Choroid plexus epithelial cell (primary cell): ENCODE results near the gene ZCCHC7.
"Not testable (repeated sequence)": the region's sequence is repeated elsewhere in the genome, so short reads cannot be mapped to it uniquely, and the experiment has no call there.

ENCODE experiments used
- DNase-seq: peaks from one replicate; pipeline ENCODE4 v3.0.0-alpha.2; 2010; ENCODE audit warnings: low read depth
- H3K4me3 ChIP-seq: 2 replicates; pipeline ENCODE4 v1.5.1; 2011; ENCODE audit warnings: low read depth, mild to moderate bottlenecking, control low read depth, low read length, moderate library complexity
- CTCF ChIP-seq: conservative IDR thresholded peaks from 2 replicates; pipeline ENCODE4 v1.5.1; 2011; ENCODE audit warnings: low read depth, mild to moderate bottlenecking, control low read depth, inconsistent platforms, low read length, moderate library complexity

ZCCHC7 gene

GRCh38 chr9:37187713-37188439 is 67.5 kb downstream of the ZCCHC7 start:
- DNase-seq = peak; percentile 45
- H3K4me3 ChIP-seq = no peak overlapping the region
- TF ChIP-seq CTCF = no peak

GRCh38 chr9:37190739-37191138 is 70.4 kb downstream of the ZCCHC7 start:
- not testable (repeated sequence) for DNase-seq, H3K4me3 ChIP-seq

GRCh38 chr9:37191403-37192089 is 71.2 kb downstream of the ZCCHC7 start:
- no peak for TF ChIP-seq CTCF
- no peak for DNase-seq
- H3K4me3 ChIP-seq = no peak overlapping the region

GRCh38 chr9:37192803-37193202 is 72.4 kb downstream of the ZCCHC7 start:
- no peak overlapping the region for H3K4me3 ChIP-seq
- no peak for DNase-seq
- no peak for TF ChIP-seq CTCF

GRCh38 chr9:37197158-37198038 is 77.0 kb downstream of the ZCCHC7 start:
- TF ChIP-seq CTCF = no peak
- peak; percentile 57 for DNase-seq
- H3K4me3 ChIP-seq = no peak overlapping the region

GRCh38 chr9:37198039-37198729 is 77.8 kb downstream of the ZCCHC7 start:
- TF ChIP-seq CTCF = no peak
- H3K4me3 ChIP-seq = no peak overlapping the region
- DNase-seq = no peak

GRCh38 chr9:37198831-37199230 is 78.5 kb downstream of the ZCCHC7 start:
- no peak for DNase-seq
- H3K4me3 ChIP-seq = no peak overlapping the region
- TF ChIP-seq CTCF = no peak
